LoVo (cell line): Measurements from ENCODE around the gene SMIM24.
"Not testable (repeated sequence)": the region's sequence is repeated elsewhere in the genome, so short reads cannot be mapped to it uniquely, and the experiment has no call there.

Experiments
- DNase-seq: peaks from one replicate; pipeline ENCODE4 v3.0.0-alpha.2; 2016; ENCODE audit warnings: low spot score

SMIM24 gene

GRCh38 chr19:3514930-3515329, 34.6 kb upstream of the SMIM24 start:
- DNase-seq = no peak

- DNase-seq = no peak
Measured at GRCh38 chr19:3513229-3514140, 33.2 kb upstream of the SMIM24 start.

DNA sequence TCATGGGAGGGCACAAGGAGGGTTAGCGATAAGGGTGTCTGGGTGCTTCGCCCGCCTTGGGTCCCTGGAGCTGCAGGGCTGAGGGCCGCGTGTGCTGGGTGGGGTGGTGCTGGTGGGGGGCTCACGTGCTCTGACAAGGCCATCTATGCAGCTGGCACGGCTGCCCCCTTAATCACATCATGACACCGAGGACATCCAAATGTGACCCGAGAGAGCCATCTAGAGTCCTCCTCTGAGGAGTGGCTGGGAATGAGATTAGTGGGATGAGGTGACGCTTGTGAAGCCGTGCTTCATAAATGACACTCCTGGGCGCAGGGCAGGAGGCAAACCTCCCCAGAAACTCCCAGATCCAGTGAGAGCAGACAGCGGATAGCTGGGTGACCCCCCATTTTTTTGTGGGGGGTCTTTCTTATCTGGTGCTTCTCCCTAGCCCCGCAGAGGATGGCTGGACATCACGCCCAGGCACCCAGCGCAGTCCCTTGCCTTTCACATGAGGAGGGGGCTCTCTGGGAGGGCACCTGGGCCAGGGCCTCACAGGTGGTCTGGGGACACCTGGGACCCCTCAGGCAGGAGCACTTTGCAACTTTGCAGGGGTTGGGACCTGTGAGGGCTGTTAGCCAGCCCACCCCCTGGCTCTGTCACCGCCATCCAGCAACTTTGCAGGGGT, 32.4 kb upstream of the SMIM24 start:
- no peak for DNase-seq

DNA sequence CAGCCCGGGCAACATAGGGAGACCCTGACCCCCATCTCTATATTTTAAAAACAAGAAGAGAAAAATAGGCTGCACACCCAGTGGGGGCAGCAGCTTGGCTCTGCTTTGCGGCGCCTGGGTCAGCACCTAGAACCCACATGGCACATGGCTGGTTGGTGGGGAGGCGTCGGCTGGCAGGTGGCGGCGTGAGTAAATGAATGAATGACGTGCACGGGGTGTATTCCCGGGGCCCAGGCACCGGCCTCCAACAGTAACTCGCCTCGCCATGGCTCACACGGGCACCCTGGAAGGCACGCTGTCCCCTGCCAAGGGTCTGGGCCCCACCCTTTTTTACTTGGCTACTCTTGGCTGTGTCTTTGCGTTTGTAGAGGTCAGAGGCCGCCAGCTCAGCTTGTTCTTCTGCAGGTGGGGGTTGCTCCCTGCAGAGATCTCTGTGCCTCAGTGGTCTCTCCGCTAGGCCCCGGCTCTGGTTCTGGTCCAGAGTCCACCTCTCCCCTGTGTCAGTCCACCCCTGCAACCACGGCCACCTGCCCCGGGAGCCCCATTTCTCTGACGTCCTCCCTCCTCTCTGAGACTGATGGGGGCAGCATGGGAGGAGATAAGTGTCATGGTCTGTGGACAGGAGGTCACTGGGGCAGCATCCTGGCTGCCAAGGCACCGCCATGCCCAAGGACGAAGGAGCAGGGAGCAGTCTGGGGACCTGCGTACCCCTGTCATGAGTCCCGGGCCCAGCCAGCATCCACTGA, 31.4 kb upstream of the SMIM24 start:
- no peak for DNase-seq

DNA sequence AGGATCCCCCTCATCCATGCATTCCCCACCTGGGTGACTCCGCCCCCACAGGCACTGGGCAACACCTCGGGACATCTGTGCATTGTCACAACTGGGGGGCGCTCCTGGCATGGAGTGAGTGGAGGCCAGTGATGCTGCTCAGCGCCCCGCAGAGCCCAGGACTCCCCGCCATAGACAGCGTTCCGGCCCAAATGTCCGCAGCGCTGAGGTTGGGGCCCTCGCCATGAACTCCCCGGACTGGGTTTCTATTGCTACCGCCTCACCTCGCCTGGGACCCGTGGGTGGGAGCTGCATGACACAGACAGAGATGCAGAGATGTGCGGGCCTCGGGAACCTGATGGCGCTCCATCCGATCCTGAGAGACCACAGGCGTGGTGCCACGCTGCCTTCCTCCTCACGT, 30.4 kb upstream of the SMIM24 start:
- no peak for DNase-seq

DNA sequence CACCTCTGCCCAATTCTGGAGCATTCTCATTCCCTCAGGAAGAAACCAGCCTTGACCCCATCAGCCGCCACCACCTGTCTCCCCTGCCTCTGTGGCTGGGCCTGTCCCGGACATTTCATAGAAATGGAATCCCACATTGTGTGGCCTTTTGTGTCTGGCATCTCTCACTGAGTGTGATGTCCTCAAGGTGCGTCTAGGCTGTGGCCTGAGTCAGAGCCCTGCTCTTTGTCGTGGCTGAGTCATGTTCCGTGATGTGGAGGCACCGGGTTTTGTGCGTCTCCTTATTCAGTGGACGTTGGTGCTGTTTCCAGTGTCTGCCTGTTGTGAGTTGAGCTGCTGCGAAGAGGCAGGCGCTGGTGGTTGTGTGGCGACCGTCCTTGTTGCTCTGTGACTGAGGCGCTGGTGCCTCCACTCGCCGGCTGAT, 29.3 kb upstream of the SMIM24 start:
- DNase-seq = no peak

GRCh38 chr19:3508771-3509535, 28.6 kb upstream of the SMIM24 start:
- no peak for DNase-seq

GRCh38 chr19:3508121-3508661, 27.9 kb upstream of the SMIM24 start:
- not testable (repeated sequence) for DNase-seq

- DNase-seq = no peak
Measured at GRCh38 chr19:3507371-3508120, 27.2 kb upstream of the SMIM24 start.

DNA sequence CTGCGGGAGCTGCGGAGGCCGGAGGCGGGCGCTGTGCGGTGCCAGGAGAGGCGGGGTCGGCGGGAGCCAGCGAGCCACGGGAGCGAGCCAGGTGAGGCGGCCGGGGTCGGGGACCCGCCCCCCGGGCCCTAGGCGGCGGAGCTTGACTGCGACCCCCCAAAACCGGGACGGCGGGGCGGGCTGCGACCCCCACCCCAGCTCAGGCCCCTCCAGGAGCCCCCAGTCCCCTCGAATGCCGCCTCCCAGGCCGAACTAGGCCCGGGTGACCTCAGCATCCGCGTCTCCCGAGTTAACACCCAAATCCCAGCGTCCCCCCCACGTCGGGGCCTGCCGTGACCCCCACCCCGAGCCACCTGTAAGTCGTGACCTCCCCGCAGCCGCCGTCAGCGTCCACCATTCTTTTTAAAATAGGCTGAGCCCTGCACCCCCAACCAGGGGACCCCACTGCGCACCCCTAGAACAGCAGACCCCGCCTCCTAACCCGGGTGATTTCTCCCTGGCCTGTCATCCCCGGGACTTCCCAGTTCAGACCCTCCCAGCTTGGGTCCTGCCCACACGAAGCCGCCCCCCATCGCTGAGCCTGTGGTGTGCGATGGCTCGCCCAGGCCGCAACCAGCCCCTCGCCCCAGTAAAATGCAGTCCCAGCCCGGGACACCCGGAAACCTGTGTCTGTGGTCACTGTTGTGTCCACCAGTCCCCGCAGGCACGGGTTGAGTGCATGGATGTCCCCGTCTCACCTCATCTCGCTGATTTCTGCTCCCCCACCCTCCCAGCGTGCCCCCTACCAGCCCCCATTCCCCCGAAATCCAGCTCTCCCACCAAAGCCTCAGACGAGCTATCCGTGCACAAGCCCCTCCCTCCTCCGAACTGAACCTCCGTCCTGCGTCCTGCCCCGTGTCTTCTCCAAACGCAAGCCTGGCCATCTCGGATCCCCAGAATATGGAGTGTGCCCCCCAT, 26.3 kb upstream of the SMIM24 start:
- DNase-seq = no peak

- peak; percentile 97 for DNase-seq
Measured at GRCh38 chr19:3505598-3506383, 25.5 kb upstream of the SMIM24 start, which contains the start of gene FZR1. Gene FZR1 (plus strand): TSS chr19:3506311. CDS start chr19:3522990, 16,679 bp downstream.

DNA sequence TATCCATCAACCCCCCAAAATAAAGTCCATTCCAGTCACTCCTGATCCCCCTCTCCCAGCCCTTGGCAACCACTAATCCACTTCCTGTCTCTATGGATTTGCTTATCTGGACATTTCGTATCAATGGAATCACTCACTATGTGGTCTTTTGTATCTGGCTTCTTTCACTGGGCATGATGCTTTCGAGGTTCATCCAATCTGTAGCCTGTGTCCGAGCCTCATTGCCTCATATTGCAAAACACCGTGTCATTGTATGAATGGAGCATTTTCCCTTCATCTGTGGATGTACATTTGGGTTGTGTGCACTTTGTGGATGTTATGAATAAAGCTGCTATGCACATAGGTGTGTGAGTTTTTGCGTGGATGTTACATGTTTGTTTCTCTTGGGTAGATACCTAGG, 24.4 kb upstream of the SMIM24 start:
- DNase-seq = no peak

- DNase-seq = no peak
Measured at GRCh38 chr19:3503036-3503572, 22.8 kb upstream of the SMIM24 start.

DNA sequence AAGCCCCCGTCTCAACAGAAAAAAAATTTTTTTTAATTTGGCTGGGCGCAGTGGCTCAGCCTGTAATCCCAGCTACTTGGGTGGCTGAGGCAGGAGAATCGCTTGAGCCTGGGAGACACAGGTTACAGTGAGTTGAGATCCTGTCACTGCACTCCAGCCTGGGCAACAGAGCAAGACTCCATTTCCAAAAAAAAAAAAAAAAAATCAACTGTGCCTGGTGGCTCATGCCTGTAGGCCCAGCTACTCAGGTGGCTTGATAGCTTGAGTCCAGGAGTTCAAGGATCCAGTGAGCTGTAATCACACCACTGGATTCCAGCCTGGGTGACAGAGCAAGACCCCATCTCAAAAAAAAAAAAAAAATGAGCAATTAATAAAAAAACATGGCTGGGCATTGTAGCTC, 21.5 kb upstream of the SMIM24 start:
- DNase-seq = no peak

DNA sequence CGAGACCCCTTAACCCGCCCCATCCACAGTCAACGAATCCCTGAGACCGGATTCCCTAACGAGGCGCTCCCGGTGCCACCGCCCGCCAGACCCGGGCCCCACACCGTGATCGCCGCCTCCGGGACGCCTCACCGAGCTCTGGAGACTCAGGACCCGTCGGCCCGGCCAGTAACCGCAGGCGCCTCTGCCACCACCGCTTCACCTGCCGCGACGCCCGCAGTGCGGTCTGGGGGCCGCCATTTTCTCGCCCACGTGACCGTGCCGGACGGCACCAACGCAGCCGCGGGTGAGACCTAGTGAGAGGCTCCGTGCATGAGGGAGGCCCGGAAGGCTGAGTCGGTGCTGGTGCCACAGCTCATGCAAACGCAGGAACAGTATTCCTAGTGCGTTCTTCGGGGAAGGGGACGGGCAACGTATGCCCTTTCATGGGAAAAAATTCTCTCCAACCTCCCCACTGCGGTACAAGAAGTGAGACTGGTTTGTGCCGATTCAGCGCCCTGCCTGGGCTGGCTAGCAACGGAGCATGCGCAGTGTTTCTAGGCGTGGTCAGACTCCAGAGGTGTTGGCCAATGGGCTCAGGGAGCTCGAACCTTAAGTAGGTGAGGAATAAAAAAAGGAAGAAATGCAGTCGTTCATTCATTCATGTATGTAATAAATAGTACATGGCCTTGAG, 20.2 kb upstream of the SMIM24 start, which contains the start of gene DOHH:
TSS of gene DOHH (minus strand) at position 246 of the 673 bp plus-strand sequence. CDS start 3,860 bp downstream, outside the sequence.
- peak; percentile 98 for DNase-seq

DNA sequence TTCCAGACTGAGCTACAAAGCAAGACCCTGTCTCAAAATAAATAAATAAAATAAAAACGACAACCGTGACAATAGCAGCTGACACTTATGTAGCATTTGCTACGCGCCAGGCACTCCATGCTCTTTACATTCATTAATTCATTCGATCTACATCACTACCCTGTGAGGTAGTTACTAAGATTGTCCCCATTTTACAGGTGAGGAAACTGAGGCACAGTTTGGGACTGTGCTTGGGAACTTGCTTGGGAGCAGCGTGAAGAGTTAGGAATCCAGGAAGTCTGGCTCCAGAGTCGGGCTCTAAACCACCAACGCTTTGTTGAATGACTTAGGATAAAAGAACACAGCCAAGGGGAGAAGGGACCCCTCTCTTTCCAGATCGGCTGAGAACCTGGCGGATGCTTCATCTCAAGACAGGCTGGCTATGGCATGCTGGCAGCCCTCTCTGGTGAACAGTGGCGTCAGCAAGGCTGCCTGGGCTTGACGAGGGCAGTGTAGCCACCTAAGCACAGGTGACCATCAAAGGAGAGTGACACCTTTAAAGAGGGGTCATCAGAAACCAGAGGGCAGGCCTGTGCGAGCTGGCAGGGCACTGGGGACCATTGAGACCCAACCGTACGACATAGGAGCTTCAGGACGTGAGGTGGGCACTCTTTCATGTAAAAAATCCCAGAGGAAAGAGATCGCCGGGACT, 19.6 kb upstream of the SMIM24 start:
- DNase-seq = peak; percentile 22
